Calu3 (cell line): Measurements from ENCODE around the gene B3GLCT. TPM values are rescaled to one million over a fixed set of nuclear protein-coding genes. Genes with fewer than 3 reads are reported as not detected.

ENCODE experiments used
- BruUV-seq: library from RNA; stranded (reverse); fragments of 400-500 nt; replicated peaks from 2 replicates; lab custom pipeline; 2021; lab: Mats Ljungman, UMichigan
- CTCF ChIA-PET: fragments of 300-600 bp; sonication (Branson Sonifier 250); formaldehyde crosslinking; loops from one replicate; lab custom pipeline; 2022; ENCODE audit warnings: antibody characterized with exemption; lab: Charles Lee
- DNase-seq: peaks from one replicate; pipeline ENCODE4 v3.0.0; 2022
- H3K27ac Mint-ChIP-seq: one replicate; pipeline ENCODE4 v1.8.0; 2022; ENCODE audit warnings: mixed read lengths; ENCODE audit not compliant: unreplicated experiment
- H3K27me3 Mint-ChIP-seq: one replicate; pipeline ENCODE4 v1.8.0; 2022; ENCODE audit warnings: mixed read lengths; ENCODE audit not compliant: unreplicated experiment
- H3K36me3 Mint-ChIP-seq: one replicate; pipeline ENCODE4 v1.8.0; 2022; ENCODE audit warnings: mild to moderate bottlenecking, moderate library complexity, mixed read lengths; ENCODE audit not compliant: insufficient read depth, unreplicated experiment
- H3K4me1 Mint-ChIP-seq: one replicate; pipeline ENCODE4 v1.8.0; 2022; ENCODE audit warnings: mild to moderate bottlenecking, low read depth, mixed read lengths; ENCODE audit not compliant: unreplicated experiment
- H3K4me3 Mint-ChIP-seq: one replicate; pipeline ENCODE4 v1.8.0; 2022; ENCODE audit warnings: mild to moderate bottlenecking, low read depth, moderate library complexity, mixed read lengths; ENCODE audit not compliant: unreplicated experiment
- H3K9me3 Mint-ChIP-seq: one replicate; pipeline ENCODE4 v1.8.0; 2022; ENCODE audit warnings: low read depth, mixed read lengths; ENCODE audit not compliant: unreplicated experiment
- intact Hi-C: fragments of 100-400 bp; cut with micrococcal nuclease; formaldehyde crosslinking; loops from one replicate; pipeline ENCODE4 v1.10.0; 2022; ENCODE audit not compliant: unreplicated experiment
- total RNA-seq: library from RNA; stranded (reverse); gene quantifications from 2 replicates; pipeline ENCODE4 v1.2.3, GENCODE V29; 2022
- TF ChIP-seq, protein P1 (sequence below): fragments of 200-600 bp; IDR thresholded peaks from one replicate; pipeline ENCODE4 v1.8.0; 2022; ENCODE audit warnings: antibody characterized with exemption; ENCODE audit not compliant: unreplicated experiment

B3GLCT gene
- total RNA-seq, 1 experiment from 2014 or later, result 5.1 TPM

DNA sequence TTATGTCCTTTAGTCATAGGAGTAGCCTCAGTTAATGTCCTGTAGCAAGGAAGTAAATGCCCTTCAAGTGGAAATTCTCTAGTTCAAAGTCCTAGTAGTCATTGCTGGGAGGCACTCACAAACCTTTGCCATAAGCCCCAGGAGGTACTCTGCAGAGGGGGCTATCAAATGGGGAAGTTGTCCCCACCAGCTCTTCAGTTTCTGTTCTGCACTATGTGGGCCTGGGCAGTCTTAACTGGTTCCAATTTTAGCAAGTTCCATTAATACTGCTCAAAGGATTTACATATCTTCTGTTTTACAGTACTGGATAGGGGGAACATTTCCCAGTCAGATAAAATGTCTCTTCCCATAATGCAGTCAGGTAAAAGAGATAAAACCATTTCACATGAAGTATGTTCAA lies 101.3 kb downstream of the B3GLCT start:
- no peak for DNase-seq
- no peak overlapping the region for H3K4me3 Mint-ChIP-seq
- no peaks in the 10 kb centered on the region for H3K9me3 Mint-ChIP-seq
- intact Hi-C loops, result no loop called here
- H3K27me3 Mint-ChIP-seq, result no peaks in the 10 kb centered on the region
- no peaks in the 10 kb centered on the region for H3K36me3 Mint-ChIP-seq
- CTCF ChIA-PET, result no interaction called here
- TF ChIP-seq, protein P1, sequence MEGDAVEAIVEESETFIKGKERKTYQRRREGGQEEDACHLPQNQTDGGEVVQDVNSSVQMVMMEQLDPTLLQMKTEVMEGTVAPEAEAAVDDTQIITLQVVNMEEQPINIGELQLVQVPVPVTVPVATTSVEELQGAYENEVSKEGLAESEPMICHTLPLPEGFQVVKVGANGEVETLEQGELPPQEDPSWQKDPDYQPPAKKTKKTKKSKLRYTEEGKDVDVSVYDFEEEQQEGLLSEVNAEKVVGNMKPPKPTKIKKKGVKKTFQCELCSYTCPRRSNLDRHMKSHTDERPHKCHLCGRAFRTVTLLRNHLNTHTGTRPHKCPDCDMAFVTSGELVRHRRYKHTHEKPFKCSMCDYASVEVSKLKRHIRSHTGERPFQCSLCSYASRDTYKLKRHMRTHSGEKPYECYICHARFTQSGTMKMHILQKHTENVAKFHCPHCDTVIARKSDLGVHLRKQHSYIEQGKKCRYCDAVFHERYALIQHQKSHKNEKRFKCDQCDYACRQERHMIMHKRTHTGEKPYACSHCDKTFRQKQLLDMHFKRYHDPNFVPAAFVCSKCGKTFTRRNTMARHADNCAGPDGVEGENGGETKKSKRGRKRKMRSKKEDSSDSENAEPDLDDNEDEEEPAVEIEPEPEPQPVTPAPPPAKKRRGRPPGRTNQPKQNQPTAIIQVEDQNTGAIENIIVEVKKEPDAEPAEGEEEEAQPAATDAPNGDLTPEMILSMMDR, result no peak
- BruUV-seq, result no TSS peak
- no peak overlapping the region for H3K27ac Mint-ChIP-seq
- H3K4me1 Mint-ChIP-seq, result no peaks in the 10 kb centered on the region

DNA sequence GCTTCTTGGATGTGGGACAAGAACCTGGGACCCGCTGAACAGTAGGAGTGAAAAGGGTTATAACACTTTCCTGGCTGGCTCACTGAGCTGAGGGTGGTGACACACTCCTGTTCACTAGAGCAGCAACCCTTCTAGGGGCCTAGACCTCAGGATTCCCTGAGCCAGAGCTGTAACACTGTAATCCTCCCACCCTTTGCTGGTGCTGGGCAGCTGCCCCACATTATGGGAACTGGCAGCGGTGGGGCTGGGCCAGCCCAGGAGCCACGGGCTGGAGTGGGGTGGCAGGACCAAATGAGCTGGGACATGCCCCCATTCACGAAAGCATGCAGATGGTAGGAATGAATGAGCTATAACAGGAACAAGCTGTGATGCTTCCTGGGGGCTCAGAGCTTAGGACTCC lies 110.6 kb downstream of the B3GLCT start:
- no peak overlapping the region for H3K4me3 Mint-ChIP-seq
- H3K27me3 Mint-ChIP-seq, result no peaks in the 10 kb centered on the region
- intact Hi-C loops, result no loop called here
- H3K9me3 Mint-ChIP-seq, result peaks cover 11% of the 10 kb centered on the region
- CTCF ChIA-PET, result interaction anchor here (0.6 kb wide), 1 partner anchor 20 kb away, joined by 4 read pairs; no protein-coding TSS in a partner anchor
- H3K27ac Mint-ChIP-seq, result no peak overlapping the region
- BruUV-seq, result no TSS peak
- TF ChIP-seq, protein P1, result no peak
- no peaks in the 10 kb centered on the region for H3K4me1 Mint-ChIP-seq
- no peaks in the 10 kb centered on the region for H3K36me3 Mint-ChIP-seq
- no peak for DNase-seq

DNA sequence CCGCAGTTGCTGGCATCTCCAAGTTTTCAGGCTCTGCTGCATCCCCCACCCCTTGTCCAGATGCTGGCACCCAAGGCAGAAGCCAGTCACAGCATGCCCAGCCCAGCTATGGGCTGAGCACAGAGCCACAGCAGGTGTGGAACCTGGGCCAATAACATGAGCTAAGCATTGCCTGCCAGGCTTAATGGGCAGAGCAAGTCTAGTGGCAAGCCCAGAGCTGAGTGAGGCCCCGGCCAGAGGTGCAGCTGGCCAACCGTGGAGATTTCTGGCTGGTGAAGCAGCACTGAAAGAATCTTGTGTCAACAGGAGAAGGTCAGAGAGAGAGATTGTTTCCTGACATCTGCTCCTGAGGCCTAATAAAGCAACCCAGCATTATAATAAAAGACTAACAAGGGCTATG lies 111.0 kb downstream of the B3GLCT start:
- no TSS peak for BruUV-seq
- Mint-ChIP-seq H3K27me3 (no peaks in the 10 kb centered on the region), H3K36me3 (no peaks in the 10 kb centered on the region), H3K4me3 (no peak overlapping the region), H3K9me3 (peaks cover 11% of the 10 kb centered on the region), H3K4me1 (no peaks in the 10 kb centered on the region), H3K27ac (no peak overlapping the region)
- CTCF ChIA-PET, result interaction anchor here (0.6 kb wide), 1 partner anchor 19 kb away, joined by 4 read pairs; no protein-coding TSS in a partner anchor
- TF ChIP-seq, protein P1, result no peak
- intact Hi-C loops, result no loop called here
- no peak for DNase-seq

DNA sequence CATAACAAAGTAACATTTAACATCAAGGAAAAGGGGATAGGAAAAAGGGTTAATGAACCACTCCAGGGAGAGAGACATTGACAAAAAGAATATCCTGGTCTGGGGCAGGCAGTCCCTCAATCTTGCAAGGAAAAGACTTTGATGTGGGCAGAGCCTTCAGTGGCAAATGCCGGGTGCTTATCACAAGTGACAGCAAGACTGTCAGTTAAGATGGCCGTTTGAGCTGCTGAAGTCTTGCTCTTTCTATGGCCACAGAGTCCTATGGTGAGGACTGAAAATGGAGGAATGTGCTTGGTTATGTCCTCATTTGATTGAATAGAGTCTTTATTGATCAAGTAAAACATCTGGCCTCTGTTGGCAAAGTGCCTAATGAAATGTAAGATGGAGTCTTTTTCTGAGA lies 112.1 kb downstream of the B3GLCT start:
- TF ChIP-seq, protein P1, result no peak
- no TSS peak for BruUV-seq
- no peak for DNase-seq
- Mint-ChIP-seq H3K27me3 (no peaks in the 10 kb centered on the region), H3K9me3 (peaks cover 11% of the 10 kb centered on the region), H3K4me3 (no peak overlapping the region), H3K4me1 (no peaks in the 10 kb centered on the region), H3K27ac (no peak overlapping the region), H3K36me3 (no peaks in the 10 kb centered on the region)
- CTCF ChIA-PET, result no interaction called here
- intact Hi-C loops, result no loop called here
